ENCODE results near the gene CTPS1. TPM values are rescaled to one million over a fixed set of nuclear protein-coding genes. Genes with fewer than 3 reads are reported as not detected.

The CTPS1 gene
- total RNA-seq, 2 donors from 2014 or later: 14.1 to 25.5 TPM

DNA sequence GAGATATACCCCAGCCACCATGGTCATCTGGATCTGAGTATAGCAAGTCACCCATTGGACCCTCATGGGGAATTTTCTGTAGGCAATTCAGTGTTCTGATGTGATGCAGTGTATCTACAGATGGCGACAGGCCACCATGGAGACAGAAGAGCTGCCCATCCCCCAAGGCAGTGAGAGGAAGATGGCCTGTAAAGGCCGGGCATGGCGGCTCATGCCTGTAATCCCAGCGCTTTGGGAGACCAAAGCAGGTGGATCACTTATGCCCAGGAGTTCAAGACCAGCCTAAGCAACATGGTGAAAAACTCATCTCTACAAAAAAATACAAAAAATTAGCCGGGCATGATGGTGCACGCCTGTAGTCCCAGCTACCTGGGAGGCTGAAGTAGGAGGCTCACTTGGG lies 41.1 kb upstream of the CTPS1 start:
- TF ChIP-seq, protein P1, sequence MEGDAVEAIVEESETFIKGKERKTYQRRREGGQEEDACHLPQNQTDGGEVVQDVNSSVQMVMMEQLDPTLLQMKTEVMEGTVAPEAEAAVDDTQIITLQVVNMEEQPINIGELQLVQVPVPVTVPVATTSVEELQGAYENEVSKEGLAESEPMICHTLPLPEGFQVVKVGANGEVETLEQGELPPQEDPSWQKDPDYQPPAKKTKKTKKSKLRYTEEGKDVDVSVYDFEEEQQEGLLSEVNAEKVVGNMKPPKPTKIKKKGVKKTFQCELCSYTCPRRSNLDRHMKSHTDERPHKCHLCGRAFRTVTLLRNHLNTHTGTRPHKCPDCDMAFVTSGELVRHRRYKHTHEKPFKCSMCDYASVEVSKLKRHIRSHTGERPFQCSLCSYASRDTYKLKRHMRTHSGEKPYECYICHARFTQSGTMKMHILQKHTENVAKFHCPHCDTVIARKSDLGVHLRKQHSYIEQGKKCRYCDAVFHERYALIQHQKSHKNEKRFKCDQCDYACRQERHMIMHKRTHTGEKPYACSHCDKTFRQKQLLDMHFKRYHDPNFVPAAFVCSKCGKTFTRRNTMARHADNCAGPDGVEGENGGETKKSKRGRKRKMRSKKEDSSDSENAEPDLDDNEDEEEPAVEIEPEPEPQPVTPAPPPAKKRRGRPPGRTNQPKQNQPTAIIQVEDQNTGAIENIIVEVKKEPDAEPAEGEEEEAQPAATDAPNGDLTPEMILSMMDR (IDR thresholded peaks at IDR 0.05): no peak
- Histone ChIP-seq H3K27ac (no peak overlapping the region), H3K4me1 (no peaks in the 10 kb centered on the region), H3K9ac (ENCODE audit: low read depth in 2 of 2, low read length in 2 of 2) (no peak overlapping the region), H3K27me3 (no peaks in the 10 kb centered on the region), H3K36me3 (no peaks in the 10 kb centered on the region), H3K9me3 (no peaks in the 10 kb centered on the region), H3K4me3 (no peak overlapping the region)
- no peak for DNase-seq
- intact Hi-C loops (cut with DNase I): no loop called here

DNA sequence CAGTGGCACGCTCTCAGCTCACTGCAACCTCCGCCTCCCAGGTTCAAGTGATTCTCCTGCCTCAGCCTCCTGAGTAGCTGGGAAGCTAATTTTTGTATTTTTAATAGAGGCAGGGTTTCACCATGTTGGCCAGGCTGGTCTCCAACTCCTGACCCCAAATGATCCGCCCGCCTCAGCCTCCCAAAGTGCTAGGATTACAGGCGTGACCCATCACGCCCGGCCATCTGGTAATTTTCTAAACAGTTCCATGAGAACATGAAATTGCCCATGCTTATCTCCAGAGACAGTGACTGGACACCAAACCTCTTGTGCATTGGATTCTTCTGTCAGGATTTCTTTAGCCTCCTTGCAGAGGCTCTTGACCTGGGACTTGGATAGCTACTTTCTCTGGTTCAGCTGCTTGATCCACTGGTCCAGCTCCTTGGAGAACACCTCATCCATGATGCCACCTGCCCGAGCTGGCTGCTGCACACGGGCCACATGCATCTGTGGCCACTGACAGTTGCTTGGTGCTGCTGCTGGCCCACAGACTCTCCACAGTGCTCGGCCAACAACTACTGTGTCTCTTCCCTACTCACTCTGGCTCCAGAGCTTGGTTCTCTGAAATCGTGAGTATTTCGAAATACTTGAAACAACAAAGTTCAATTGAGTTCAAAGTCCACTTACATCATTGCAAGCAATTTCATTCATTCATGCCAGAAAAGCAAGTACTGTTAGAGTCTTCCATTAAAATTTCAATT lies 40.0 kb upstream of the CTPS1 start:
- intact Hi-C loops (cut with DNase I): no loop called here
- DNase-seq: no peak
- TF ChIP-seq, protein P1 (IDR thresholded peaks at IDR 0.05): no peak
- Histone ChIP-seq H3K9ac (ENCODE audit: low read depth in 2 of 2, low read length in 2 of 2) (no peak overlapping the region), H3K27me3 (no peaks in the 10 kb centered on the region), H3K36me3 (no peaks in the 10 kb centered on the region), H3K4me3 (no peak overlapping the region), H3K27ac (no peak overlapping the region), H3K4me1 (no peaks in the 10 kb centered on the region), H3K9me3 (no peaks in the 10 kb centered on the region)

DNA sequence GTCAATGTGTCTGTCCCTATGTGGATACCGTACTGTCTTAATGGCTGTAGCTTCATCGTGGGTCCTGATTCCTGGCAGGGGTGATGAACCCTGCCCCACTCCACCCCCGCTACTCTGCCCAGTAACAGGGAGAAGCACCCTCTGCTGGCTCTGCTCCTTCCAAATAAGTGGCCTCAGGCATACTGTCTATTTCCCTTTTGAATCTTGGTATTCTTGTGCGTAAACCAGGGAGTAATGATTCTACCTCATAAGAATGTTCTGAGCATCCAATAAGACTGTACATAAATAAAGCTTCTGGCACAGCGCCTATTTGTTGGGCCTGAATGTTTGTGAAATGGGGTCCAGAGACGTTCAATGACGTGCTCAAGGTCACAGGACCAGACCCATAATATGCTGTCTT lies 35.2 kb upstream of the CTPS1 start:
- no peak overlapping the region for H3K9ac ChIP-seq (ENCODE audit: low read depth in 2 of 2, low read length in 2 of 2)
- no peaks in the 10 kb centered on the region for H3K36me3 ChIP-seq
- H3K4me1 ChIP-seq: no peaks in the 10 kb centered on the region
- no peaks in the 10 kb centered on the region for H3K27me3 ChIP-seq
- DNase-seq: no peak
- TF ChIP-seq, protein P1 (IDR thresholded peaks at IDR 0.05): no peak
- no peak overlapping the region for H3K4me3 ChIP-seq
- intact Hi-C loops (cut with DNase I): no loop called here
- no peak overlapping the region for H3K27ac ChIP-seq
- no peaks in the 10 kb centered on the region for H3K9me3 ChIP-seq

DNA sequence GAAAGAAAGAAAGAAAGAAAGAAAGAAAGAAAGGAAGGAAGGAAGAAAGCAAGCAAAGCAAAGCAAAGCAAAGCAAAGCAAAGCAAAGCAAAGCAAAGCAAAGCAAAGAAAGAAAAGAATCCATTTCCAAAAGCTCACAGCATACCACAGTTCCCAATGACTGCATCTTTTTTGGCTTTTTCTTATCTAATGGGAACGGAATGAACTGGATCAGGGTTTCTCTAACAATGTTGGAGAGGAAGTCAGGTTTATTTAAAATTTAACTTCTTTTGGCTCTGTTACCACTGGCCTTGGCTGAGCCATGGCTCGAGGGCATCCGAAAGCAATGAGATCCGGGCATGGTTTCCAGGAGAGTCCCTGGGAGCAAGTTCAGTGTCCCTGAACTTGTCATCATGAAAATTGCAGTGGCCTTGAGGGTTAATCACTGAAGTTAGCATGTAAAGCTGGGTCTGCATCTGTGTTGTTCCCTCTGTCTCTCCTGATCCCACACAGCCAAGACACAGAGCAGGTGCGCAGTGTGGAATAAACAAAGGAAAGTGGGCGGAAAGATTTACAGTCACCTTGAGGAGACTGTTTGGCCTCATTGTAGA lies 34.6 kb upstream of the CTPS1 start:
- Histone ChIP-seq H3K36me3 (no peaks in the 10 kb centered on the region), H3K4me3 (no peak overlapping the region), H3K4me1 (no peaks in the 10 kb centered on the region), H3K9me3 (no peaks in the 10 kb centered on the region), H3K27ac (no peak overlapping the region), H3K27me3 (no peaks in the 10 kb centered on the region), H3K9ac (ENCODE audit: low read depth in 2 of 2, low read length in 2 of 2) (no peak overlapping the region)
- TF ChIP-seq, protein P1 (IDR thresholded peaks at IDR 0.05): no peak
- DNase-seq: no peak
- intact Hi-C loops (cut with DNase I): no loop called here

DNA sequence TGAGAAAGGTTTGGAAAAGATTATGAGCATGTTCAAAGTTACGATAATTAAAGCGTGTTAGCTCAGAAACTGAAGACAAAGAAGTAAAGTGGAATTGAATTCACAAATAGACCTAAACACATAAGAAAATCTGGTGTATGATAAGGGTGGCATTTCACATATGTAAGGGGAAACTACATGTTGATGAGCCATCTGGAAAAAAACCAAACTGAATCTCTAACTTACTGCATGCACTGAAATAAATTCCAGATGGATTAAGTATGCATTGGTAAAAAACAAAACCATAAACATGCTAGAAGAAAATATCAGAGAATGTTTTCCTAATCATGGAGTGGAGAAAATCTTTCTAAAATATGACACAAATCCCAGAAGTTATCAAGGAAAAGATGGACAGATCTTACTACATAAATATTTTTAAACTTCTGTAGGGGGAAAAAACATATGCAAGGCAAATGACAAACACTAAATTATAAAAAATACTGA lies 34.0 kb upstream of the CTPS1 start:
- DNase-seq: no peak
- H3K9ac ChIP-seq (ENCODE audit: low read depth in 2 of 2, low read length in 2 of 2): no peak overlapping the region
- H3K27ac ChIP-seq: no peak overlapping the region
- H3K4me3 ChIP-seq: no peak overlapping the region
- TF ChIP-seq, protein P1 (IDR thresholded peaks at IDR 0.05): no peak
- no peaks in the 10 kb centered on the region for H3K36me3 ChIP-seq
- H3K9me3 ChIP-seq: no peaks in the 10 kb centered on the region
- H3K4me1 ChIP-seq: no peaks in the 10 kb centered on the region
- intact Hi-C loops (cut with DNase I): no loop called here
- H3K27me3 ChIP-seq: no peaks in the 10 kb centered on the region

All from colonic mucosa (tissue), 4 donors.